PFSK-1 (cell line): ENCODE data around the gene IER5.

Experiments used
- POLR2AphosphoS5 ChIP-seq: IDR thresholded peaks from 2 replicates; pipeline ENCODE4 v1.6.1; 2012; ENCODE audit warnings: low read depth, mild to moderate bottlenecking, control low read depth, low read length, moderate library complexity
- REST ChIP-seq, 2 experiments: IDR thresholded peaks; 2 replicates each; pipeline versions ENCODE4 v1.6.1 to v1.8.0; 2011 to 2012; ENCODE audit warnings: low read depth in 2 of 2, low read length in 2 of 2, control low read depth in 1 of 2, inconsistent platforms in 1 of 2, mild to moderate bottlenecking in 1 of 2, moderate library complexity in 1 of 2; ENCODE audit not compliant: insufficient read depth in 1 of 2
- SIN3A ChIP-seq: IDR thresholded peaks from 2 replicates; pipeline ENCODE4 v1.6.1; 2012; ENCODE audit warnings: mild to moderate bottlenecking, low read length, moderate library complexity, borderline replicate concordance; ENCODE audit not compliant: insufficient read depth
- TAF1 ChIP-seq: IDR thresholded peaks from 2 replicates; pipeline ENCODE4 v1.6.1; 2012; ENCODE audit warnings: low read length, control low read depth, borderline replicate concordance; ENCODE audit not compliant: insufficient read depth

- TF ChIP-seq POLR2AphosphoS5 (no peak), TAF1 (no peak), SIN3A (no peak), REST (IDR thresholded peaks at IDR 0.05; ENCODE audit: insufficient read depth in 1 of 2, low read depth in 2 of 2, low read length in 2 of 2) (no peak)
Observed at GRCh38 chr1:181077576-181078242, 10.8 kb upstream of the IER5 start.
